IMR-90 (cell line): ENCODE results near the gene GRIK5. TPM values are rescaled to one million over a fixed set of nuclear protein-coding genes. Genes with fewer than 3 reads are reported as not detected.

Experiments
- ATAC-seq: fragments of 200-7000 bp; cut with Tn5 transposase; 2 replicates; pipeline ENCODE4 v1.9.1; 2020; ENCODE audit warnings: low read depth, mild to moderate bottlenecking, moderate library complexity
- BruUV-seq: library from RNA; stranded (reverse); fragments of 400-500 nt; replicated peaks from 2 replicates; lab custom pipeline; 2021; lab: Mats Ljungman, UMichigan
- CTCF ChIA-PET: fragments of 300-600 bp; formaldehyde crosslinking; extraction: SDS; loops from one replicate; lab custom pipeline; 2021; ENCODE audit warnings: antibody characterized with exemption; lab: Yijun Ruan, JAX
- POLR2A ChIA-PET: fragments of 300-600 bp; sonication (Branson Sonifier 250); formaldehyde crosslinking; loops from one replicate; lab custom pipeline; 2022; ENCODE audit warnings: antibody characterized with exemption; ENCODE audit not compliant: unreplicated experiment; lab: Charles Lee
- DNase-seq: peaks from one replicate; pipeline ENCODE4 v3.0.0; 2013
- H2AFZ ChIP-seq: replicated peaks from 2 replicates; pipeline ENCODE3; 2013; ENCODE audit warnings: low read length, mild to moderate bottlenecking; ENCODE audit not compliant: poor library complexity
- H2AK5ac ChIP-seq: 2 replicates; pipeline ENCODE4 v1.6.1; 2013; ENCODE audit warnings: low read depth, low read length, inconsistent platforms
- H2AK9ac ChIP-seq: replicated peaks from 2 replicates; pipeline ENCODE3; 2013; ENCODE audit warnings: mild to moderate bottlenecking, low read depth, low read length, moderate library complexity; ENCODE audit not compliant: poor library complexity
- H2BK120ac ChIP-seq: 2 replicates; pipeline ENCODE4 v1.6.1; 2013; ENCODE audit warnings: low read depth, low read length, inconsistent platforms
- H2BK15ac ChIP-seq: 3 replicates; pipeline ENCODE4 v1.6.1; 2013; ENCODE audit warnings: low read depth, low read length, inconsistent platforms
- H2BK20ac ChIP-seq: 2 replicates; pipeline ENCODE4 v1.6.1; 2013; ENCODE audit warnings: low read depth, mild to moderate bottlenecking, inconsistent platforms, low read length, moderate library complexity
- H2BK5ac ChIP-seq: 2 replicates; pipeline ENCODE4 v1.6.1; 2013; ENCODE audit warnings: mild to moderate bottlenecking, low read depth, low read length, inconsistent platforms; ENCODE audit not compliant: poor library complexity, severe bottlenecking
- H3K14ac ChIP-seq: replicated peaks from 2 replicates; pipeline ENCODE4 v1.6.1; 2013; ENCODE audit warnings: low read depth, low read length, inconsistent platforms
- H3K18ac ChIP-seq: 2 replicates; pipeline ENCODE4 v1.6.1; 2013; ENCODE audit warnings: low read depth, low read length, control low read depth
- H3K23ac ChIP-seq: 2 replicates; pipeline ENCODE4 v1.6.1; 2013; ENCODE audit warnings: low read depth, low read length, inconsistent platforms
- H3K27ac ChIP-seq: 2 replicates; pipeline ENCODE4 v1.5.1; 2013; ENCODE audit warnings: mild to moderate bottlenecking, control low read depth, low read length; ENCODE audit not compliant: insufficient read depth
- H3K27me3 ChIP-seq: 2 replicates; pipeline ENCODE4 v1.6.1; 2013; ENCODE audit warnings: low read length; ENCODE audit not compliant: control insufficient read depth, insufficient read depth
- H3K36me3 ChIP-seq: 2 replicates; pipeline ENCODE4 v1.6.1; 2013; ENCODE audit warnings: low read length, mixed read lengths; ENCODE audit not compliant: control insufficient read depth, insufficient read depth
- H3K4ac ChIP-seq: 2 replicates; pipeline ENCODE4 v1.6.1; 2013; ENCODE audit warnings: low read depth, low read length, inconsistent platforms
- H3K4me1 ChIP-seq: 2 replicates; pipeline ENCODE4 v1.6.1; 2013; ENCODE audit warnings: low read length, mixed read lengths; ENCODE audit not compliant: control insufficient read depth, insufficient read depth
- H3K4me2 ChIP-seq: 2 replicates; pipeline ENCODE4 v1.6.1; 2013; ENCODE audit warnings: low read depth, mild to moderate bottlenecking, control low read depth, low read length, moderate library complexity
- H3K4me3 ChIP-seq: 2 replicates; pipeline ENCODE4 v1.5.1; 2013; ENCODE audit warnings: low read depth, mild to moderate bottlenecking, control low read depth, low read length, moderate library complexity; ENCODE audit not compliant: insufficient read depth
- H3K56ac ChIP-seq: 2 replicates; pipeline ENCODE4 v1.6.1; 2013; ENCODE audit warnings: low read length, inconsistent platforms; ENCODE audit not compliant: insufficient read depth; ENCODE audit errors: extremely low read depth
- H3K79me1 ChIP-seq, 2 experiments: 2 replicates each; pipeline ENCODE4 v1.6.1; 2013; ENCODE audit warnings: low read length in 2 of 2, inconsistent platforms in 1 of 2, low read depth in 1 of 2
- H3K9ac ChIP-seq: 2 replicates; pipeline ENCODE4 v1.6.1; 2013; ENCODE audit warnings: low read depth, low read length, control low read depth
- H3K9me1 ChIP-seq: 2 replicates; pipeline ENCODE4 v1.6.1; 2013; ENCODE audit warnings: low read length, inconsistent platforms; ENCODE audit not compliant: insufficient read depth
- H3K9me3 ChIP-seq: 2 replicates; pipeline ENCODE4 v1.6.1; 2013; ENCODE audit warnings: low read length; ENCODE audit not compliant: control insufficient read depth, insufficient read depth
- H4K20me1 ChIP-seq: 2 replicates; pipeline ENCODE4 v1.6.1; 2013; ENCODE audit warnings: low read length, inconsistent platforms; ENCODE audit not compliant: insufficient read depth
- H4K5ac ChIP-seq: 2 replicates; pipeline ENCODE4 v1.6.1; 2013; ENCODE audit warnings: mild to moderate bottlenecking, low read depth, low read length, control low read depth
- H4K8ac ChIP-seq, 2 experiments: 2 replicates each; pipeline ENCODE4 v1.6.1; 2013; ENCODE audit warnings: low read depth in 2 of 2, low read length in 2 of 2, control low read depth in 1 of 2, inconsistent platforms in 1 of 2
- H4K91ac ChIP-seq: 2 replicates; pipeline ENCODE4 v1.6.1; 2013; ENCODE audit warnings: low read depth, low read length, inconsistent platforms; ENCODE audit not compliant: insufficient read depth
- BHLHE40 ChIP-seq: fragments of 150-350 bp; IDR thresholded peaks from 2 replicates; pipeline ENCODE4 v1.6.1; 2016; ENCODE audit warnings: mild to moderate bottlenecking, low read depth, low read length
- CEBPB ChIP-seq: IDR thresholded peaks from 2 replicates; pipeline ENCODE4 v1.6.1; 2012; ENCODE audit warnings: low read depth, low read length, improper control_type of control experiment
- CHD1 ChIP-seq: IDR thresholded peaks from 2 replicates; pipeline ENCODE4 v1.6.1; 2012; ENCODE audit warnings: low read depth, low read length, improper control_type of control experiment
- CTCF ChIP-seq: conservative IDR thresholded peaks from 2 replicates; pipeline ENCODE4 v1.5.1; 2012; ENCODE audit warnings: mild to moderate bottlenecking, low read depth, low read length, improper control_type of control experiment
- ELK1 ChIP-seq: fragments of 150-350 bp; IDR thresholded peaks from 2 replicates; pipeline ENCODE4 v1.6.1; 2016; ENCODE audit warnings: low read depth, mild to moderate bottlenecking, low read length, moderate library complexity, borderline replicate concordance
- FOS ChIP-seq: fragments of 150-350 bp; IDR thresholded peaks from 2 replicates; pipeline ENCODE4 v1.6.1; 2016; ENCODE audit warnings: low read depth, low read length
- MAFK ChIP-seq: IDR thresholded peaks from 2 replicates; pipeline ENCODE4 v1.6.1; 2012; ENCODE audit warnings: low read depth, low read length, improper control_type of control experiment
- MAZ ChIP-seq: IDR thresholded peaks from 2 replicates; pipeline ENCODE4 v1.6.1; 2012; ENCODE audit warnings: low read depth, mild to moderate bottlenecking, low read length, improper control_type of control experiment, moderate library complexity, borderline replicate concordance
- MXI1 ChIP-seq: IDR thresholded peaks from 2 replicates; pipeline ENCODE4 v1.6.1; 2012; ENCODE audit warnings: low read depth, mild to moderate bottlenecking, low read length, moderate library complexity, borderline replicate concordance
- NFE2L2 ChIP-seq: fragments of 150-350 bp; IDR thresholded peaks from 2 replicates; pipeline ENCODE4 v1.6.1; 2016; ENCODE audit warnings: low read depth, mild to moderate bottlenecking, low read length
- POLR2A ChIP-seq: IDR thresholded peaks from 2 replicates; pipeline ENCODE4 v1.6.1; 2012; ENCODE audit warnings: mild to moderate bottlenecking, low read depth, low read length
- RAD21 ChIP-seq: IDR thresholded peaks from 2 replicates; pipeline ENCODE4 v1.6.1; 2012; ENCODE audit warnings: low read length, improper control_type of control experiment
- RCOR1 ChIP-seq: IDR thresholded peaks from 2 replicates; pipeline ENCODE4 v1.6.1; 2012; ENCODE audit warnings: mild to moderate bottlenecking, low read length, improper control_type of control experiment; ENCODE audit not compliant: insufficient replicate concordance
- RFX5 ChIP-seq: IDR thresholded peaks from 2 replicates; pipeline ENCODE4 v1.8.0; 2012; ENCODE audit warnings: low read depth, mild to moderate bottlenecking, low read length, moderate library complexity
- SMC3 ChIP-seq: fragments of 150-350 bp; IDR thresholded peaks from 2 replicates; pipeline ENCODE4 v1.6.1; 2016; ENCODE audit warnings: low read depth, mild to moderate bottlenecking, antibody characterized with exemption, low read length, moderate library complexity
- USF2 ChIP-seq: fragments of 150-350 bp; IDR thresholded peaks from 2 replicates; pipeline ENCODE4 v1.6.1; 2017; ENCODE audit warnings: mild to moderate bottlenecking, antibody characterized with exemption, low read length, low read depth
- WGBS, 2 experiments: methylation state at CpG; one replicate each; pipeline versions ENCODE4 v1.1.5 to v1.1.7; 2013; ENCODE audit warnings: missing lambda C conversion rate in 2 of 2; ENCODE audit not compliant: insufficient read length in 1 of 2; ENCODE audit errors: extremely low coverage in 2 of 2; 5-methylcytosine and 5-hydroxymethylcytosine counted together
- dilution Hi-C: fragments of 300-500 bp; cut with HindIII; formaldehyde crosslinking; loops from one replicate; pipeline ENCODE4 v1.14.3; 2018; ENCODE audit warnings: low sequenced_read_pairs; ENCODE audit not compliant: unreplicated experiment
- in situ Hi-C: fragments of 300-500 bp; cut with MboI; formaldehyde crosslinking; loops from 3 replicates; pipeline ENCODE4 v1.14.3; 2019; ENCODE audit warnings: low sequenced_read_pairs, inconsistent platforms, mixed read lengths
- intact Hi-C: fragments of 100-400 bp; cut with micrococcal nuclease; formaldehyde crosslinking; loops from 2 replicates; pipeline ENCODE4 v1.10.0; 2022
- polyA plus RNA-seq, 3 experiments: library from polyadenylated mRNA; depleted of rRNA; stranded (reverse); fragments of >200 nt; gene quantifications; 2 replicates each; pipeline ENCODE4 v1.2.3, GENCODE V29; 2012; ENCODE audit warnings: low replicate concordance in 1 of 3
- total RNA-seq: library from RNA; depleted of rRNA; stranded (reverse); fragments of >200 nt; gene quantifications from 2 replicates; pipeline ENCODE4 v1.2.3, GENCODE V29; 2012

Gene GRIK5
- total and polyA plus RNA-seq, 2 of the 4 experiments (the other 2 are of a cell fraction): 0.10 TPM; not detected in 1

GRCh38 chr19:42062381-42062780 is 7.6 kb downstream of the GRIK5 start:
- Histone ChIP-seq H4K20me1 (no peaks in the 10 kb centered on the region), H3K4me1 (no peaks in the 10 kb centered on the region), H2AFZ (no peak overlapping the region), H2BK20ac (no peak overlapping the region), H3K56ac (no peak overlapping the region), H4K8ac (no peak overlapping the region), H3K36me3 (no peaks in the 10 kb centered on the region), H2AK9ac (no peak overlapping the region), H2BK15ac (no peak overlapping the region), H3K14ac (no peak overlapping the region), H3K4me2 (no peak overlapping the region), H2BK120ac (no peak overlapping the region), H2BK5ac (no peak overlapping the region), H4K5ac (no peak overlapping the region), H4K91ac (no peak overlapping the region), H3K27ac (no peak overlapping the region), H3K79me1 (no peaks in the 10 kb centered on the region), H3K4ac (no peak overlapping the region), H3K27me3 (peaks cover 47% of the 10 kb centered on the region), H3K4me3 (no peak overlapping the region), H3K9me3 (no peaks in the 10 kb centered on the region), H3K9me1 (no peaks in the 10 kb centered on the region), H3K18ac (no peak overlapping the region), H3K9ac (no peak overlapping the region), H3K23ac (no peak overlapping the region), H2AK5ac (no peak overlapping the region)
- no peak for DNase-seq
- TF ChIP-seq ELK1 (no peak), FOS (no peak), POLR2A (no peak), USF2 (no peak), RCOR1 (no peak), CEBPB (no peak), MAFK (no peak), BHLHE40 (no peak), MXI1 (no peak), RAD21 (no peak), SMC3 (no peak), NFE2L2 (no peak), RFX5 (no peak), MAZ (no peak), CHD1 (no peak), CTCF (no peak)
- BruUV-seq: no TSS peak
- dilution Hi-C loops: no loop called here
- ChIA-PET POLR2A (no interaction called here), CTCF (no interaction called here)
- in situ Hi-C loops: no loop called here
- no peak for ATAC-seq
- no CpG with 5 or more reads among the region's 16 CpGs for WGBS, 2 experiments
- intact Hi-C loops: no loop called here
